GM18858 (cell line): Measurements from ENCODE around the gene TLR7.

Source experiments
- ATAC-seq: cut with Tn5 transposase; IDR thresholded peaks from one replicate; pipeline ENCODE4 v1.9.1; 2021; ENCODE audit not compliant: unreplicated experiment

The TLR7 gene

DNA sequence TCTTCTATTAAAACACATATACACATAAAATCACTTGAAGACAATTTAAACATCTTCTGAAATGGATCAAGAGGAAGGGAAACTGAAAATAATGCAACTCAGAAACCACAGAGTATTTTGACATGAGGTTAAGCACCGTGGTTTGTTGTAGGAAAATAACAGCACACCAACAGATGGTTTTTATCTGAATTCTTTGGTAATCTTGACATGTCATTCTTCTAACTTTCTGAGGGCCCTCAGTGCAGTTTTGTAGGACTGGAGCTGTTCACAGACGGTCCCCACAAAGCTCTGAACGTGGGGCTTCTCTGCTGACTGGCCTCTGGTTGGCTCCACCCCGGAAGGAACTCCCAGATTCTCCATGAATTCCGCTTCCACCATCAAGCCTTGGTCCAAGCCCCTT is 23.6 kb downstream of the TLR7 start:
- ATAC-seq = peak; percentile 56

DNA sequence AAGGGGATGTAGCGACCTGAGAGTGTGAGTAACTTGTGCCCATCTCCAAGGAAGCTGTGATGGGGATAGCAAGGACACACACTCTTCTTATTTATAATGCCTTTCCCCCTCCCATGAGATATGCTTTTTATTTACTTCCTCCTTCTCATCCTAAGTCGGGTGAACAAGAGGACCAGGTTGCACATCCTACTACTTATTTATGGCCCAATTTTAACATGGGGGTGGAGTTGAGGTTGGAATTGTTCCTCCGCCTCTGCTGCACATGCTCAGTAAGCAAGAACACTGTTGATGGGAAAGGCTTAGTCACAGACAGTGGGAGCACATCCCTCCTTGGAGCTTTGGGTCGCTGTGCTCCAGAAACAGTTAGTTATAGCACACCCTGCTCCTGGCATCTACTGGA is 24.3 kb downstream of the TLR7 start:
- ATAC-seq = no peak

DNA sequence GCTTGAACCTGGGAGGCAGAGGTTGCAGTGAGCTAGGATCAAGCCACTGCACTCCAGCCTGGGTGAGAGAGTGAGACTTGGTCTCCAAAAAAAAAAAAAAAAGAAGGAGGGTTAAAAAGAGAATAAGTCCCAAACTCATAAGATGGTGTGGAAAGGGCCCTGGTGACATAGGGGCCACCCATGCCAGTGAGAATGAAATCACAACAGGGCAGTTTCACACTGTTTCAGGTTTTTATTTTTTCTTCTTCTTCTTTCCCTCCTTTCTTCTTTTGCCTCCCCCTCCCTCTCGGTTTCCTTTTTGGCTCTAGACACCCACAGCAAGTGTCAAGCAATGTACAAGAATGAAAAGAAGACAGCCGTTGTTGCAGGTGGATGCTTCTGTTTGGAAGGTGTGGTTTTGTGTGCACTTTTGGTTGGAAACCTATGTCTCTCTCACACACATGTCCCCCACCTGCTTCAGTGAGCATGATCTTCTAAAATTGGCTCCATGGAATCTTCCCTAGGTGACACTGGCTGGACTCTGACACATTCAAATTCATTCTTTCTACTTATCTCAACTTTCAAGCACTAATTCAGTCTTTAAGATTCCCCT is 25.1 kb downstream of the TLR7 start:
- ATAC-seq = peak; percentile 57

DNA sequence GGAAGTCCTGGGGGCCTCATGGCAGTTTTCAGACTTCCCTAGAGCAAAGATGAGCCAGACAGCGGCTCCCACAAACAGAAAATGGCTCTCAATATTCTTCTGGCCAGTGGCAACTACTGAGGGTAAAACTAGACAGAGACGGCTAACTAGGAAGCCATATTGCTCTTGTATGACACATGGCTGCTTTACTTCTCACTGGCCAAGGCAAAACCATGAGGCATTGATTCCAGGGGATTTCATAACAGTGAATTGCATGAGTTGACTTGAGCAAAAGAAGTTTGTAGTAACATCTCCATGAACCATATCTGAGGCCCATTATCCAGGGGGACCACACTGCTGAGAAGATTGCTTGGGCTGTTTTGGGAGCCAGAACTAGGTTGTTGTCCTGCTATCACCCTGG is 25.8 kb downstream of the TLR7 start:
- no peak for ATAC-seq

DNA sequence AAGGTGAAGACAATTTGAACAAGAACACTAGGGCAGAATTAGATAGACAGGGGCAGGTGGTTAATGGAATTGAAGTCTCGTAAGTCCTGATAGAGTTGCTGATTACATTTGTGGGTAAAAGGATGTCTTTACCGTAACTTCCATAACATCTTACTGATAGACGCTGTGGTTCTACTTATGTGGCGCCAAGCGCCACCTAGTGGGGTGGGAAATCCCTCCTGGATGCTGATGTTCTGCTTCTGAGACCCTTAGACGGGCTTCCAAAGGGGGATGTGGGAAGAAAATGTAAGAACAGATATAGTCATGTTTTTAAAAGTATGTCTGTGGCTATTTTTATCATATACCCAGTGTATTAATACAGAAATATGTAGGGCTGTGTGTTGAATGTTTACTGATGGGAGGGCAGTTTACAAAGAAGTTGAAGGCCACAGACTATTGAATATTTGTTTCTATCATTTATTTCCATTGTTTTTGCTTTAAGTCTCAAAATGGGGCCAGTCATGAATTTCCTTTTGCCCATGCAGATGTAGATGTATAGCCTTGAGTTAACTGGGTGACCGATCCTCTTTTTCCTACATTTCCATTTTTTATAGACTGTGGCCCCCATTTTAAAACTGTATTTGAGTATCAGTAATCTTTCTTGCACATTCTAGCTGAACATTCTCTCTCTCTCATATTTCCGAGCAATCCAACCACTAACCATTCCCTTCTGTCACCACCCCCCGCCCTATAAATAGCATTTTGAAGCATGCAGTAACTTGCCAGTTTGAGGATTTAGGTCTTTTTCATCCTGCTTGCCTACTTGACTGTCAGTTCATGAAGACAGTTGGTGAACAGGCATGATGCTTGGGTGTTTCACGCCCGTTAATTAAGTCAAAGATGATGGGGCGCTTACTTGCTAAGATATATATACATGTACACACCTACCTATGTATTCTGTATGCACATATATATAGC is 27.5 kb downstream of the TLR7 start:
- no peak for ATAC-seq

DNA sequence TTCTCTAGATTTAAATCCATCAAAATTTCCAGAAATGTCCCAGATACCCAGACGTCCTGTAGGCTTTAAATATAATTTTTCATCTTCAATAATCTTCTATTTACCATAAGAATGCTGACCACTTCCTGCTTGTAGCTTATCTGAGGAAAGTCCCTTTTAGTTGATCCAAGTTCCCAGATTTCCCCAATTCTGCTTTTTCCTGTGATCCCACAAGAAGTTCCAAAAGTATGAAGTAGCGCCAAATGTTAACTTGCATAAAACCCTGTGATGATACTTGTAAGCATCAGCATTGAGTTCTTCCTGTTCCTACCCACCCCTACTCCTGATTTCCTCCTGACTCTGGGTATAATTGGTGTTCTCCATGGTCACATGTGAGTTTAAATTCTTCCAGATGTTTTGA is 29.0 kb downstream of the TLR7 start:
- no peak for ATAC-seq

DNA sequence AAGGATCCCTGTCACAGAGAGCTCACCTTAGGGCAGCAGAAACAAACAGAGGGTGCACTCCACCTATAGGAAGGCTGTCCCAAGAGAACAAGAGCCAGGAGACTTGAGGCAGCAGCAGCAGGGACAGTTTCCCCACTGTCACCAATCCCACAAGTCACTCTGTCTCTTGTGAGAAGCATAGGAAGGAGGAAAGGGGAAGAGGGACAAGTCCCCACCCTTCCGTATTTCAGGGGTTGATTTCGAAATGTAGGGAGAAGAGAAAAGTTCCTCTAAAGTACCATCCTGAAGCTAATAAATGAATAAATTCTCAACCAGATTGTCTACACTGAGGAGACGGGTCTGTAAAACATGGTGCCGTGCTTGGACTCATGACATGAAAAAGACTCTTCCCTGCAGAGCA is 30.1 kb downstream of the TLR7 start:
- ATAC-seq = no peak

DNA sequence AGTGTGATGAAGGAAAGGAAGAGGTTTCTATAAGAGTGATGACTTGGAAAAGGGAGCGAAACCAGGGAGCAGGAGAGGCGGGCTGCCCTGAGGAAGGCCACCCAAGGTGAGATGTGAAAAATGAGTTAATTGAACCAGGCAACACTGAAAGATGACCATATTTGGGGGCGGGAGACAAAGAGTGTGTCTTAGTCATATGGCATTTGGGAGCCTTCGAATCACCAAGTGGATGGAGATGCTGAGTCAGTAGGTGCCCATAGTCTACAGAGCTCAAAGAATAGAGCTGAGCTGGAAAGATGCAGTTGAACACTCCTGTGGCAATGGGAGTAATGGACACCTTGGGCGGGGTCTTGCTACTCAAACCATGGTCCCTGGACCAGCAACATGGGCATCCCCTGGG is 31.2 kb downstream of the TLR7 start:
- no peak for ATAC-seq

DNA sequence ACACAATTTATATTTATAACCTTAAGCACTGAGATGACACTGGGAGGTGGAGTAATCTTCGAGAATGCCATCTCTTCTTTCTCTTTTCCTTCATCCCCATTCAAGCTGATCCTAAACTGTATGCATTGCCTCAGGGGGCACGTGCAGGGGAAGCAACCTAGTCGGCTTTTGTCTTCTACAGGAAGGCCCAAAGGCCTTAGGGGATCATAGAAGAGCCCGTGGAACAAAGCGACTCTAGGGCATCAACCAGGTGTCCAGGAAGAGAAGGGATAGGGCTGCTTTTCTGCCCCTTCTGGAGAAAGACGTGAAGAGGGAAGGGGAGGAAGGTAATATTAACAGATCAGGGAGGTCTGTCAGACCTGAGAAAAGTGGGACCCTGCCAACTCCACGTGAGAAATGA is 32.6 kb downstream of the TLR7 start:
- ATAC-seq = no peak

DNA sequence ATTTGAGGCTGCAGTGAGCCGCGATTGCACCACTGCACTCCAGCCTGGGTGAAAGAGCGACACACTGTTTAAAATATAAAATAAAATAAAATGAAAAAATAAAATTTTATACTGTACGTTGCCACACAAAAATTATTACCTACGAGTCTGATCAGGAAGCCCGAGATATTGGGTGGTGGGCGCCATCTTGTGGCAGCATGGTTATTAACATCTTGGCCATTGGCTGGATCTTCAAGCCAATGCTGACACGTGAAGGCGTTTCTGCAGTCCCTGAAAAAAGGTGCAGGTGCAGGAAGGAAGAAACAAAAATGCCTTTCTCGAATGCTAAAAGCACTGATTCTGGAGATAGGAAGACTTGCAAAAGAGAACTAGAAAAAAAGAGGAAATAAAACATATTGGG is 34.6 kb downstream of the TLR7 start:
- no peak for ATAC-seq

DNA sequence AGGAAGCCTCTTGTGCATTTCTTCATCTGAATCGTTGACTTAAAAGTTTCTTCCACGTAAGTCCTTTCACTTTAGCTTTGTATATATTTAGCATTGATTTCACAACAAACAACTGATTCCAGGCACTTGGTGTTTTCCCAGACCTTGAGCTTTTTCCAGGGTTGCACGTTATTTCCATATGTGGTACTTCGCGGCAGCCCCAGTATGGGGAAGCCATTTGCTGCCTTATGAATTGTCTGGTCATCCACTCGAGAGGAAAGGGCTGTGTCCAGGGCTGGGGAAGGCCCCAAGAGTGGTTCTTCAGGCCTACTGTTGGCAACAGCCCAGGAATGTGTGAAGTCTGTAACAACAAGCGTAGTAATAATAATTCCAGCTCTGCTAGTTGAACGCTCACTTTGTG is 36.8 kb downstream of the TLR7 start:
- ATAC-seq = no peak

DNA sequence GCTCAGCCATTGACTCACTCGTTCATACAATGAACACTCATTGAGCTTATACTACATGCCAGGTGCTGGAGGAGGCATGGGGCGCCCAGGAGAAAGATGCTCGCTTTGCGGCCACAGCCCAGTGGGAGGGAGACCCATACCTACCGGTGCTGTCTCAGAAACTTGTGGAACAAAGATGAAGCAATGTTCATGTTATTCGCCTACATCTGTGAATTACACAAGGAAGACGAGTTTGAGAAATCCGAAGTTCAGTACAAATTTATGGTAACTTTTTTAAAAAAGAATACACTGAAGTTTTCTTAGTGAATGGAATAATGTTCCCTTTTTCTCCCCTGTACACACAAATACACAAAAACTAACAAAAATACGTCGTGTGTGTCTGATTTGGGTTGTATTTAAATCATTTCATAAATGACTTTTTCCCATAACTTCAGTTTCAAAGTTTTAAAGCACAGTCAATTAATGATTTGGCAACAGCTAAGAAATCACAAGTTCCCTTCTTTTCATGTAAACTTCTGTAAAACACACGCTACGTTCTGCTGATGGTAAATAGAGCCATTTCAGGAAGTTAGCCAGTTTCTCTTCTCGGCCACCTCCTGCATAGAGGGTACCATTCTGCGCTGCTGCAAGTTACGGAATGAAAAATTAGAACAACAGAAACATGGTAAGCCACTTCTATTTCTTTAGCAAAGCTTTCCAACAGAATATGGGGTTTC is 39.3 kb downstream of the TLR7 start, which contains the start of gene TLR8:
TLR8 (plus strand) TSS at position 575 of the 716 bp plus-strand sequence; CDS start at position 662, 87 bp downstream.
- no peak for ATAC-seq

DNA sequence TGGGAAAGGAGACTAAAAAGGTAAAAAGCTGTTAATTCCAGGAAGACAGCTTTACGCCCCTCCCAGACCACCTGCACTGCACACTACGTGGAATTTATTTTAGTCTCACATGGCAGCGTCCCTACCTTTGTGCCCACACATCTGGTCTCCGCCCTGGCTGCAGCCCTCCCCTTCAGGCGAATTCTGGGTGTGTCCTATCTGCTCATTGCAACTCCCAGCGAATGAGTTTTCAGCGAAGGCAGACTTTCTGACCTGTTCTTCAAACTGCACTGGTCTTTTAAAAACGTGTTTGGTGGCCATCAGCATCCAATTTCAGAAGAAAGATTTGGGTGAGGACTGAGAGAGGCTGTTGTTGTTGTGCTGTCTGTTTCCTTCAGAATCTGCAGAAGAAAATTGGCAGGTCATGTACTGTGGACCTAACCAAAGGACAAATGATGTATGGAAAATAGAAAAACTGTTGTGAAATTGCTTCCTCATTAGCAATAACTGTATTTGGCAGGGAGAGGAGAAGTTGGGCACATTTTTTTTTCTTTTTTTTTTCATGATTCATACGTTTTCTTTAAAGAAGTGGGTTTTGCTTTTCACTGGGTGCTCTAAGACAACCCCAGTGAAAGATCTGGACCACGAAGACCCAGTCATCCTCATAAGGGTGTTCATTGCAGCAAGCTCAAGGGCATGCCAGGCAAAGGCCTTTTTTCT is 43.7 kb downstream of the TLR7 start:
- no peak for ATAC-seq

DNA sequence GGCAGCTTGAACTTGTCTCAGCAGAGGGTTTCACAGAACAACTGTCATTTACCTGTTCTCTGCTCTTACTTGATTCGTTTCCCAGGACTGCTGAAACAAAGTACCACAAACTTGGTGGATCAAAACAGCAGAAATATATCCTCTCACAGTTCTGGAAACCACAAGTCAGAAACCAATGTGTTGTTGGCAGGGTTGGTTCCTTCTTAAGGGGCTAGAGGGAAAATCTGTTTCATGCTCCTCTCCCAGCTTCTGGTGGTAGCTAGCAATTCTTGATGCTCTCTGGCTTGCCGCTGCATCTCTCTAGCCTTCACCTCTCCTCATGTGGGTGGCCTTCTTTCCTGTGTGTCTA is 44.2 kb downstream of the TLR7 start:
- ATAC-seq = no peak

DNA sequence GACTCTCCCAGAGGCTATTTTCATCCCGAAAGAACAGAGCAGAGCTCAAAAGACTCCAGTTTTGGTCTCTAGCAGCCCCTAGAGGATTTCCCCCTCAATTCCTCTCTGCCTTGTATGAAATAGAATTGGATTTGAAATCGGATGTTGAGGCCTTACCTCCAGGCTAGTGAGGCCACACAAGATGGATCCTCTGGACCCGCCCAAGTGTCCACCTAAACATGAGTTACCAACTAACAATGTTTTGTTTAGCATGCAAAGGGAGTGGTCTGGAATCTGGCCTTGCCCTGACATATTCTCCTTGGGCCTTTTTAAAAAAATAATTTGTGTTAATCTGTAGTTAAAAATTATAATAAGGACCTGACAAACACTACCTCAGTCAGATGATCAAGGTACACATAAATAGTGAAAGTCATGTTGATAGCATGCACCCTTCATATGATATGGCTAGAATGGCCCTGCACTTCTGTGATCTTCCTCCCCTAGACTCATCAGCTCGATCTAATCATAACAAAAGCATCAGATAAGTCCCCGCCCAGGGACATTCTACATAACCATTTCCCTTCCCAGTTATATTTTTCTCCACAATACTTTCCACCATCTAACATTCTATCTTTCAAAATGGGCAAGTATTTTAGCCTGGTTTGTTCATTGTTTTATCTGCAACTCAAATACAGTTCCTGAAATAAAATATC is 46.1 kb downstream of the TLR7 start:
- no peak for ATAC-seq

DNA sequence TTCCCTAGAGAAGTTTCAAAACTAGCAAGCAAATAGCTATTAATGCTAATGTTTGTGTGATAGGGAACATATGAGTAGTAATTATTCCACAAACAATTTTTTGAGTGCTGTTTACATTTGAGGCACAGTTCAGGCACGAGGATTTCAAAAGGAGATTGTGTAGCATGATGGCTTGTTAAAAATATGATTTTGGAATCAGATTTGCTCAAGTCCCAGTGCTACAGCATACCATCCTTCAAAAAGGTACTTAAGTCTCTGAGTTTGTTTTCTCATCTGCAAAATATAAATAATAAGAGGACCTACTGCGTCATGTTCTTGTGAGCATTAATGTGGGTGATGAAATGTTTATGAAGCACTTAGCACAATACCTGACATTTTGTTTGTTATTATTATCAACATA is 50.9 kb downstream of the TLR7 start:
- no peak for ATAC-seq

DNA sequence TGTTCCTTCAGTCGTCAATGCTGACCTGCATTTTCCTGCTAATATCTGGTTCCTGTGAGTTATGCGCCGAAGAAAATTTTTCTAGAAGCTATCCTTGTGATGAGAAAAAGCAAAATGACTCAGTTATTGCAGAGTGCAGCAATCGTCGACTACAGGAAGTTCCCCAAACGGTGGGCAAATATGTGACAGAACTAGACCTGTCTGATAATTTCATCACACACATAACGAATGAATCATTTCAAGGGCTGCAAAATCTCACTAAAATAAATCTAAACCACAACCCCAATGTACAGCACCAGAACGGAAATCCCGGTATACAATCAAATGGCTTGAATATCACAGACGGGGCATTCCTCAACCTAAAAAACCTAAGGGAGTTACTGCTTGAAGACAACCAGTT is 52.2 kb downstream of the TLR7 start:
- no peak for ATAC-seq

DNA sequence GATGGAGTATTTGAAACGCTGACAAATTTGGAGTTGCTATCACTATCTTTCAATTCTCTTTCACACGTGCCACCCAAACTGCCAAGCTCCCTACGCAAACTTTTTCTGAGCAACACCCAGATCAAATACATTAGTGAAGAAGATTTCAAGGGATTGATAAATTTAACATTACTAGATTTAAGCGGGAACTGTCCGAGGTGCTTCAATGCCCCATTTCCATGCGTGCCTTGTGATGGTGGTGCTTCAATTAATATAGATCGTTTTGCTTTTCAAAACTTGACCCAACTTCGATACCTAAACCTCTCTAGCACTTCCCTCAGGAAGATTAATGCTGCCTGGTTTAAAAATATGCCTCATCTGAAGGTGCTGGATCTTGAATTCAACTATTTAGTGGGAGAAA is 52.7 kb downstream of the TLR7 start:
- no peak for ATAC-seq

DNA sequence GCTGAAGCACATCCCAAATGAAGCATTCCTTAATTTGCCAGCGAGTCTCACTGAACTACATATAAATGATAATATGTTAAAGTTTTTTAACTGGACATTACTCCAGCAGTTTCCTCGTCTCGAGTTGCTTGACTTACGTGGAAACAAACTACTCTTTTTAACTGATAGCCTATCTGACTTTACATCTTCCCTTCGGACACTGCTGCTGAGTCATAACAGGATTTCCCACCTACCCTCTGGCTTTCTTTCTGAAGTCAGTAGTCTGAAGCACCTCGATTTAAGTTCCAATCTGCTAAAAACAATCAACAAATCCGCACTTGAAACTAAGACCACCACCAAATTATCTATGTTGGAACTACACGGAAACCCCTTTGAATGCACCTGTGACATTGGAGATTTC is 54.1 kb downstream of the TLR7 start:
- ATAC-seq = no peak

DNA sequence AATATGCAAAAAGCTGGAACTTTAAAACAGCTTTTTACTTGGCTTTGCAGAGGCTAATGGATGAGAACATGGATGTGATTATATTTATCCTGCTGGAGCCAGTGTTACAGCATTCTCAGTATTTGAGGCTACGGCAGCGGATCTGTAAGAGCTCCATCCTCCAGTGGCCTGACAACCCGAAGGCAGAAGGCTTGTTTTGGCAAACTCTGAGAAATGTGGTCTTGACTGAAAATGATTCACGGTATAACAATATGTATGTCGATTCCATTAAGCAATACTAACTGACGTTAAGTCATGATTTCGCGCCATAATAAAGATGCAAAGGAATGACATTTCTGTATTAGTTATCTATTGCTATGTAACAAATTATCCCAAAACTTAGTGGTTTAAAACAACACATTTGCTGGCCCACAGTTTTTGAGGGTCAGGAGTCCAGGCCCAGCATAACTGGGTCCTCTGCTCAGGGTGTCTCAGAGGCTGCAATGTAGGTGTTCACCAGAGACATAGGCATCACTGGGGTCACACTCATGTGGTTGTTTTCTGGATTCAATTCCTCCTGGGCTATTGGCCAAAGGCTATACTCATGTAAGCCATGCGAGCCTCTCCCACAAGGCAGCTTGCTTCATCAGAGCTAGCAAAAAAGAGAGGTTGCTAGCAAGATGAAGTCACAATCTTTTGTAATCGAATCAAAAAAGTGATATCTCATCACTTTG is 55.2 kb downstream of the TLR7 start:
- ATAC-seq = no peak
